Measurements from ENCODE around the gene LDLRAP1.

Gene LDLRAP1

DNA sequence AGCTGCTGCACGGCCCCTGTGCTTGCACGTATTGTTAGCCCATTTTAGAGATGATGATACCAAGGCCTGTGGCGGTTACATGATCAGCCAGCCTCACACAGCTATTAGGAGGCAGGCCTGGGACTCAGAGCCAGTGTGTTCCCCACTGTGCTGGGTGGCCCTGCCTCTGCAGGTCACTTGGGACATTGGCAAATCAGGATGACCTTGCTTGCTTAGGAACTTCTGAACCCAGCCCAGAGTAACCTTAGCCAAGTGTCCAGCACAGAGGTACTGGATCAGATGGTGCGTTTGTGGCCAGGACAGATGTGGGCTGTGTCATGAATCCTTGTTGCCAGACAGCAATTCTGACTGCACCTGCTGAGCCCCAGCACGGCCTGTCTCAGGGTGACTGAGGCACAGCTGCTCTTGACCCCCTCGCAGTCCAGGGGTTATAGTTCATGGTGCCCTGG lies 28.1 kb downstream of the LDLRAP1 start:
- TF ChIP-seq SPI1 (IDR thresholded peaks at IDR 0.05; ENCODE audit: low read depth, low read length) = no peak
- TF ChIP-seq TAF1 (IDR thresholded peaks at IDR 0.05; ENCODE audit: low read depth, low read length) = no peak
- TF ChIP-seq PAX5 (IDR thresholded peaks at IDR 0.05; ENCODE audit: insufficient read depth, low read length, severe bottlenecking) = no peak
- TF ChIP-seq POLR2A (IDR thresholded peaks at IDR 0.05; ENCODE audit: low read depth, low read length) = no peak
- no peak for TF ChIP-seq POLR2AphosphoS5 (IDR thresholded peaks at IDR 0.05; ENCODE audit: low read depth, low read length)
- no peak for TF ChIP-seq POU2F2 (IDR thresholded peaks at IDR 0.05; ENCODE audit: low read depth, low read length)
- DNase-seq (ENCODE audit: insufficient read length, low spot score) (no peak), FAIRE-seq (no peak)

DNA sequence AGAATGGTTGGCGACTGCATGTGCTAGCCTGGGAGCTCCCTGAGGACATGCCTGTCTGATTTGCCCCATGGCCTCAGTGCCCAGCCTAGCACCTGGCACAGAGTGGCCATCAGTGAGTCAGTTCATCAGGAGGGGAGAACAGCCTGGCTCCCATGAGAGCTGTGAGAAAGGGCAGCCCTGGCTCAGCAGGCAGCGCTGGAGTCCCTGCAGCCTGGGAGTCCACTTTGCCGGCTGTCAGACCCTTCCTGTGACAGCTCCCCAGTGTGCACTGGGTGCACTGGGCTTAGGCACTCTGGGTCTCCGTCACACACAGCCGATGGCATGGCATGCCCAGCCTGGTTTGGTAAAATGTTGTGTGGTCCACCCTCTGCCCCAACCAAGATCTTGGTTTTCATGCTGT lies 28.7 kb downstream of the LDLRAP1 start:
- TF ChIP-seq PAX5 (IDR thresholded peaks at IDR 0.05; ENCODE audit: insufficient read depth, low read length, severe bottlenecking) (no peak), SPI1 (IDR thresholded peaks at IDR 0.05; ENCODE audit: low read depth, low read length) (no peak), TAF1 (IDR thresholded peaks at IDR 0.05; ENCODE audit: low read depth, low read length) (no peak), POLR2AphosphoS5 (IDR thresholded peaks at IDR 0.05; ENCODE audit: low read depth, low read length) (no peak), POLR2A (IDR thresholded peaks at IDR 0.05; ENCODE audit: low read depth, low read length) (no peak), POU2F2 (IDR thresholded peaks at IDR 0.05; ENCODE audit: low read depth, low read length) (no peak)
- FAIRE-seq (no peak), DNase-seq (ENCODE audit: insufficient read length, low spot score) (no peak)

DNA sequence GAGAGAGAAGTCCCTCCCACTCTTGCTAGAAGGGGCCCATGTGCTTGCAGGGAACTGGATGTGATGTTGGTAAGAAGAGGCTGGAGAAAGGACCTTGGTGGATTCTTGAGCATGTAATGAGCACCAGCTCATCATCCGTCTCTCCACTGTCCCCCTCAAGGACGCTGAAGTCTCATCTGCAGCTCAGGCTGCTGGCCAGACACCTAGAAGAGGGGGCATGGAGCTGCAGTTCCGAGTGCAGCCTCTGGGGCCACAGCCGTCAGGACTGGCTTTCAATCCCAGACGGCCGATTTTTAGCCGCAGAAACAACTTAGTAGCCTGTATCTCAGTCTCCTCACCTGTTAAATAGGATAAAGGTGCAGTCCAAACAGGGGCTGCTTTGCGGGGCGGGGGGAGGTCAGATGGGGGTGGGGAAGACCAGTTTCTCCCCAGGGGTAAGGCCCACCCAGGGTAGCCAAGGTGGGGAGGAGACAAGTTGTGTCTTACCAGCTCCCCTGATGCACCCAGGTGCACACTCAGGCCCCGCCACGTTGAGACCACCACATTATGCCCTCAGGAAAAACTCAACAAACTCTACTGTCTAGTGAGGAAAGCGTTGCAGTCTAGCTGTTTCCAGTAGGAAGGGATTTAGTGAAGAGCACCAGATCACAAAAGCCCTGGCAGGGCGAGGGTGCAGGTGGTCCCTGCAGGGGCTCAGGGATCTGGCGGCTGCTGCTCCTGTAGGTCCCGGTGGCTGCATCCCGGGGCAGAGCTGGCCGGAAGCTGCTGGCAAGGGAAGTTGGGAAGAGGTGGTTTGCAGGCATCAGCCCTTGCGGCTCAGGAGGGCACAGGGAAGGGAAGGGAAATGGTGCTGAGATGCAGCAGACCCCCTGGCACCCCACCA lies 29.5 kb downstream of the LDLRAP1 start:
- no peak for TF ChIP-seq POU2F2 (IDR thresholded peaks at IDR 0.05; ENCODE audit: low read depth, low read length)
- no peak for TF ChIP-seq POLR2AphosphoS5 (IDR thresholded peaks at IDR 0.05; ENCODE audit: low read depth, low read length)
- TF ChIP-seq PAX5 (IDR thresholded peaks at IDR 0.05; ENCODE audit: insufficient read depth, low read length, severe bottlenecking) = no peak
- no peak for TF ChIP-seq POLR2A (IDR thresholded peaks at IDR 0.05; ENCODE audit: low read depth, low read length)
- TF ChIP-seq TAF1 (IDR thresholded peaks at IDR 0.05; ENCODE audit: low read depth, low read length) = no peak
- no peak for TF ChIP-seq SPI1 (IDR thresholded peaks at IDR 0.05; ENCODE audit: low read depth, low read length)
- DNase-seq (ENCODE audit: insufficient read length, low spot score) = peak; percentile 77
- FAIRE-seq = no peak

DNA sequence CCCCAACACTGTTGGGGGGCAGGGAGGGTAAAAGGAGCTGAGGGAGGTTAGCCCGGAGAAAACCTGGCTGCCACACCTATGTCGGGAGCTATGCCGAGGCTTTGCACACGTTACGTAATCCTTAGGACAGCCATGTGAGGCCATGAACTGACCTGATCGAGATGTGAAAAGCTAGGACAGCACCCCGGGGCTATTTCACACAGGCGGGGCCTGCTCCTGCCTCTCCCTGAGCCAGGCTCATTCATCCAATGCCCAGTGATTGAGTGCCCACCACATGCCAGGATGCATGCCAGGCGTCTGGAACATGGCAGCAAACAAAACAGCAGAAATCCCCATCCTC lies 30.2 kb downstream of the LDLRAP1 start:
- TF ChIP-seq PAX5 (IDR thresholded peaks at IDR 0.05; ENCODE audit: insufficient read depth, low read length, severe bottlenecking) (no peak), POU2F2 (IDR thresholded peaks at IDR 0.05; ENCODE audit: low read depth, low read length) (no peak), POLR2A (IDR thresholded peaks at IDR 0.05; ENCODE audit: low read depth, low read length) (no peak), SPI1 (IDR thresholded peaks at IDR 0.05; ENCODE audit: low read depth, low read length) (no peak), TAF1 (IDR thresholded peaks at IDR 0.05; ENCODE audit: low read depth, low read length) (no peak), POLR2AphosphoS5 (IDR thresholded peaks at IDR 0.05; ENCODE audit: low read depth, low read length) (no peak)
- FAIRE-seq = no peak
- no peak for DNase-seq (ENCODE audit: insufficient read length, low spot score)

DNA sequence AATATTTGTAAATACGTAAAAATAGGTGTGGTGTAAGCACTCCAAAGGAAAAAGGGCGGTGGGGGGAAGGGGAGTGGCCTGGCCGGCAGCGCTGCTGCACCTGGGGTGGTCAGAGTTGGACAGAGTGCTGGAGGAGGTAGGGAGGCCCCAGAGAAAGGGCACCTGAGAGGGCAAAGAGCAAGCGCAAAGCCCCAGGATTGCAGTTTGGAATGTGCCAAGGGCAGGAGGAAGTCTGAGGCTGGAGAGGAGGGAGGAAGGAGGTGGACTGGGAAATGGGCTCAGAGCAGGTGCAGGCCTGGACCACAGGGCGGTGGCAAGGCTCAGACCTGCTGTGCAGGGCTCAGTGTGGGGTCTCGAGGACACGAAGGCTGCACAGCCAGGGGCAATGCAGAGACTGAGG lies 30.6 kb downstream of the LDLRAP1 start:
- TF ChIP-seq PAX5 (IDR thresholded peaks at IDR 0.05; ENCODE audit: insufficient read depth, low read length, severe bottlenecking) = no peak
- no peak for TF ChIP-seq SPI1 (IDR thresholded peaks at IDR 0.05; ENCODE audit: low read depth, low read length)
- no peak for TF ChIP-seq POU2F2 (IDR thresholded peaks at IDR 0.05; ENCODE audit: low read depth, low read length)
- TF ChIP-seq TAF1 (IDR thresholded peaks at IDR 0.05; ENCODE audit: low read depth, low read length) = no peak
- TF ChIP-seq POLR2A (IDR thresholded peaks at IDR 0.05; ENCODE audit: low read depth, low read length) = no peak
- no peak for TF ChIP-seq POLR2AphosphoS5 (IDR thresholded peaks at IDR 0.05; ENCODE audit: low read depth, low read length)
- FAIRE-seq (no peak), DNase-seq (ENCODE audit: insufficient read length, low spot score) (no peak)

DNA sequence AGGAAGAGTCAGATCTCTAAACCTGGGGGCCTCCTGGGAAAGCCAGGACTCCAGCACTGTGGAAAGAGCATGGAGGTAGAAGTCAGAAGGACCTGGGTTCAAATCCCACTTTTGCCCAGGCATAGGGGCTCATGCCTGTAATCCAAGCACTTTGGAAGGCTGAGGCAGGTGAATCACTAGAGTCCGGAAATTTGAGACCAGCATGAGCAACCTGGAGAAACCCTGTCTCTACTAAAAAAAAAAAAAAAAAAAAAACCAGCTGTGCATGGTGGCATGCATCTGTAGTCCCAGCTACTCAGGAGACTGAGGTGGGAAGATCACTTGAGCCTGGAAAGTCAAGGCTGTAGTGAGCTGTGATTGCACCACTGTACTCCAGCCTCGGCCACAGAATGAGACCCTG lies 31.8 kb downstream of the LDLRAP1 start:
- TF ChIP-seq TAF1 (IDR thresholded peaks at IDR 0.05; ENCODE audit: low read depth, low read length) (no peak), POU2F2 (IDR thresholded peaks at IDR 0.05; ENCODE audit: low read depth, low read length) (no peak), PAX5 (IDR thresholded peaks at IDR 0.05; ENCODE audit: insufficient read depth, low read length, severe bottlenecking) (no peak), SPI1 (IDR thresholded peaks at IDR 0.05; ENCODE audit: low read depth, low read length) (no peak), POLR2AphosphoS5 (IDR thresholded peaks at IDR 0.05; ENCODE audit: low read depth, low read length) (no peak), POLR2A (IDR thresholded peaks at IDR 0.05; ENCODE audit: low read depth, low read length) (no peak)
- FAIRE-seq = no peak
- DNase-seq (ENCODE audit: insufficient read length, low spot score) = no peak

DNA sequence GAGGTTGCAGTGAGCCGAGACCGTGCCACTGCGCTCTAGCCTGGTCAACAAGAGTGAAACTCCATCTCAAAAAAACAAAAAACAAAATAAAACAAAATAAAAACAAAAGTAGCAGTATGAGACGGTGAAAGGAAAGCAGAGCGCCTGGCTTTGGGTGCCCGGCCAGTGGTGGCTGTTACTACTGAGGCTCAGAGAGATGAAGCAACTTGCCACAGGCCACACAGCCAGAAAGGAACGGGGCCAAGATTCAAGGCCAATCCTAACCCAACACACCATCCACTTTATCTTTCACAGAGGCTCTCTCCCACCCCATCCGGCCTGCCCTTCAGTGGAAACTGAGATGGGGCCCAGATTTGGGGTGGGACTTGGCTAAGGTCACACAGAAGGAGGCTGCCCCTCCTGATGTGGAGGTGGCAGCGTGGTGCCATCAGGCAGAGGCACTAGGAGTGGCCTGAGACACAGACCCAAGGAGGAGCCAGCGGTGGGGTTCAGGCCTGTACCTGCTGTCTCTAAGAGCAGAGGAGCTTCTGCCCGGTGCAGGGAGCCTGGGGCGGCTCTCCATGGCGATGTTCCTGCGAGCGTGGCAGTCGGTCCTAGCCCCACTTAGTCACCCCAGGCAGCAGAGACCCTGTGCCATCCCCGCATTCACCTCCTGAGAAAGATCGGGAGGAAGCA lies 33.2 kb downstream of the LDLRAP1 start:
- FAIRE-seq (no peak), DNase-seq (ENCODE audit: insufficient read length, low spot score) (no peak)
- TF ChIP-seq SPI1 (IDR thresholded peaks at IDR 0.05; ENCODE audit: low read depth, low read length) = no peak
- no peak for TF ChIP-seq POU2F2 (IDR thresholded peaks at IDR 0.05; ENCODE audit: low read depth, low read length)
- TF ChIP-seq POLR2AphosphoS5 (IDR thresholded peaks at IDR 0.05; ENCODE audit: low read depth, low read length) = no peak
- TF ChIP-seq PAX5 (IDR thresholded peaks at IDR 0.05; ENCODE audit: insufficient read depth, low read length, severe bottlenecking) = no peak
- no peak for TF ChIP-seq POLR2A (IDR thresholded peaks at IDR 0.05; ENCODE audit: low read depth, low read length)
- no peak for TF ChIP-seq TAF1 (IDR thresholded peaks at IDR 0.05; ENCODE audit: low read depth, low read length)

DNA sequence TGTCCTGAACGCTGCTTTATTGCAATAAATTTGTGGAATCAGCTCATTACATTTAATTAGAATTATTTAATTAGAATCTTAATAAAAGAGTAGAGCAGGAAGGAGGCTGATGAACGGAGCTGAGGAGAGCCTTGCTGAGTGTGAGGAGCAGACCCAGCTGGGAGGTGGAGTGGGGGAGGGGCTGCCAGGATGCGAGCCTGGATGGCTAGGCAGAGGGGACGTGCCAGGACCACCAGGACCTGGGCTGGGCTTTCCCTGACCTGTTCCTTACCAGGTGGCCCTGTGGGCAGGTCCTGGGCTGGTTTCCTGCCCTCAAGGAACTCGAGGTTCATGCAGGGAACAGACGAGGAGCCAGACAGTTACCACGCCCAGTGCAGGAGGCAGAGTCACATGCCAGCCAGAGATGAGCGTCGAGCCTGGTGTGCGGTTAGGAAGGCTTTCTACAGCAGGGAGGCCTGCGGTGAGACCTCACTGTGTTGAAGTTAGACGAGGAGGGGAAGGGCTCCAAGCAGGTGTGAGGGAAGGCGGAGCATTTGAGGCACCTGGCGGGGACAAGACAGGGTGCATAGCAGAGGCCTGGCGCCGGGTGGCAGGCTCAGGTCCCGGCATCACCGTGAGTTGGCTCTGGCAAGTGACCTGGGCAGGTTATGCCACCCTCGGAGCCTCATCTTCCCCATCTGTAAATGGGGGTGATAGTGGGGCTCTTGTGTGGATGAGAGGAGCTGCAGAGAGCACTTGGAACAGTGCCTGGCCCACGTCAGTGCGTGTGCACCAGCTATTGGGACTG lies 33.9 kb downstream of the LDLRAP1 start:
- TF ChIP-seq POLR2AphosphoS5 (IDR thresholded peaks at IDR 0.05; ENCODE audit: low read depth, low read length) (no peak), PAX5 (IDR thresholded peaks at IDR 0.05; ENCODE audit: insufficient read depth, low read length, severe bottlenecking) (no peak), POU2F2 (IDR thresholded peaks at IDR 0.05; ENCODE audit: low read depth, low read length) (no peak)
- no peak for DNase-seq (ENCODE audit: insufficient read length, low spot score)
- FAIRE-seq = no peak

Measured in GM12891 (cell line).